SU-DHL-6 (cell line): ENCODE results near the gene LCE3D.

Source experiments
- H2AFZ ChIP-seq: fragments of 200-600 bp; sonication (generic); 2 replicates; pipeline ENCODE4 v1.6.1; 2014; ENCODE audit warnings: low read depth, mild to moderate bottlenecking, moderate library complexity, mixed read lengths, antibody characterized with exemption, low read length; ENCODE audit not compliant: severe bottlenecking
- H3F3A ChIP-seq: fragments of 200-600 bp; shearing (Covaris generic); 2 replicates; pipeline ENCODE4 v1.6.0; 2016; ENCODE audit warnings: antibody characterized with exemption, mild to moderate bottlenecking; ENCODE audit not compliant: insufficient read depth
- H3K27ac ChIP-seq: fragments of 200-600 bp; sonication (generic); 2 replicates; pipeline ENCODE4 v1.5.1; 2016; ENCODE audit warnings: low read depth, mild to moderate bottlenecking, low read length, moderate library complexity, mixed read lengths
- H3K27me3 ChIP-seq: fragments of 200-600 bp; sonication (generic), shearing (Covaris generic); 2 replicates; pipeline ENCODE4 v1.6.0; 2014; ENCODE audit warnings: mild to moderate bottlenecking, low read length
- H3K36me3 ChIP-seq: fragments of 200-600 bp; sonication (generic); 2 replicates; pipeline ENCODE4 v1.6.1; 2014; ENCODE audit warnings: mild to moderate bottlenecking, low read length, mixed read lengths
- H3K4me2 ChIP-seq: fragments of 300-600, 200-600 bp; shearing (Covaris generic), sonication (generic); 2 replicates; pipeline ENCODE4 v1.6.0; 2014; ENCODE audit warnings: low read length, low read depth, mild to moderate bottlenecking; ENCODE audit not compliant: poor library complexity, severe bottlenecking
- H3K4me3 ChIP-seq: fragments of 200-600 bp; sonication (generic); 2 replicates; pipeline ENCODE4 v1.5.1; 2014; ENCODE audit warnings: antibody characterized with exemption, low read length, mild to moderate bottlenecking, mixed read lengths; ENCODE audit not compliant: insufficient read depth, poor library complexity, severe bottlenecking
- H3K79me2 ChIP-seq: fragments of 200-600 bp; sonication (generic); 2 replicates; pipeline ENCODE4 v1.6.1; 2014; ENCODE audit warnings: mild to moderate bottlenecking, low read length, moderate library complexity; ENCODE audit not compliant: insufficient read depth
- H3K9ac ChIP-seq: fragments of 200-600 bp; sonication (generic); 2 replicates; pipeline ENCODE4 v1.7.0; 2014; ENCODE audit warnings: mild to moderate bottlenecking, low read length
- H3K9me2 ChIP-seq: fragments of 200-600 bp; sonication (generic); replicated peaks from 2 replicates; pipeline ENCODE4 v1.6.1; 2014; ENCODE audit warnings: low read length; ENCODE audit not compliant: insufficient read depth
- H3K9me3 ChIP-seq: fragments of 200-600 bp; sonication (generic); 2 replicates; pipeline ENCODE4 v1.6.1; 2014; ENCODE audit warnings: low read length, mixed read lengths; ENCODE audit not compliant: insufficient read depth
- H4K20me1 ChIP-seq: fragments of 200-600 bp; sonication (generic); 2 replicates; pipeline ENCODE4 v1.6.1; 2014; ENCODE audit warnings: low read depth, mild to moderate bottlenecking, antibody characterized with exemption, low read length, moderate library complexity, mixed read lengths
- EZH2phosphoT487 ChIP-seq: fragments of 200-600 bp; sonication (generic), shearing (Covaris generic); conservative IDR thresholded peaks from 2 replicates; pipeline ENCODE4 v1.6.1; 2018; ENCODE audit warnings: mild to moderate bottlenecking, antibody characterized with exemption, low read length, moderate library complexity, mixed read lengths
- TF ChIP-seq, protein P1 (sequence below): fragments of 200-600 bp; sonication (generic); IDR thresholded peaks from one replicate; pipeline ENCODE4 v1.5.1; 2017; ENCODE audit warnings: antibody characterized with exemption, mild to moderate bottlenecking, low read length, moderate library complexity; ENCODE audit not compliant: insufficient read depth, poor library complexity, severe bottlenecking

The LCE3D gene

DNA sequence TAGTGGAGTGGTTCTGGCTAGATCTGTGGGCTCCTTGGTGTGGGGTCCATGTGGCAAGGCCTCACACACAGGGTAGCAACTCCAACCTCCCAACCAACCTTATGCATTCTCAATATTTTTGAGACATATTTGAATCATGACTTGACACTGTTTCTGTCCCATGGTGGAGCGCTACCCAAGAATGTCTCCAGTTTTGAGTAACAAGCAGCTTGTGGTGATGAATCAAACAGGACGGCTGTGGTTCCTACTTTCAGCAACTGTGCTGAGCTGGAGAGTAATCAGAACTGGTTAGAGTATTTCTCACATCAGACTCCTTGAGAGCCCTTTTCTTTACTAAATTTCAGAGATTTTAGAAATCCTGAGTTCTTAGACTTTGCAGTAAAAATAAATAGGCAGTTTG lies 3.1 kb downstream of the LCE3D start:
- Histone ChIP-seq H3K36me3 (no peaks in the 10 kb centered on the region), H3K9me2 (no peaks in the 10 kb centered on the region), H4K20me1 (no peaks in the 10 kb centered on the region), H2AFZ (no peak overlapping the region), H3K4me2 (no peak overlapping the region), H3K9me3 (no peaks in the 10 kb centered on the region), H3F3A (no peaks in the 10 kb centered on the region), H3K27me3 (no peaks in the 10 kb centered on the region; the same call in 1 of the 2 replicates), H3K79me2 (no peaks in the 10 kb centered on the region), H3K4me3 (no peak overlapping the region), H3K9ac (no peak overlapping the region), H3K27ac (no peak overlapping the region)
- TF ChIP-seq, protein P1, sequence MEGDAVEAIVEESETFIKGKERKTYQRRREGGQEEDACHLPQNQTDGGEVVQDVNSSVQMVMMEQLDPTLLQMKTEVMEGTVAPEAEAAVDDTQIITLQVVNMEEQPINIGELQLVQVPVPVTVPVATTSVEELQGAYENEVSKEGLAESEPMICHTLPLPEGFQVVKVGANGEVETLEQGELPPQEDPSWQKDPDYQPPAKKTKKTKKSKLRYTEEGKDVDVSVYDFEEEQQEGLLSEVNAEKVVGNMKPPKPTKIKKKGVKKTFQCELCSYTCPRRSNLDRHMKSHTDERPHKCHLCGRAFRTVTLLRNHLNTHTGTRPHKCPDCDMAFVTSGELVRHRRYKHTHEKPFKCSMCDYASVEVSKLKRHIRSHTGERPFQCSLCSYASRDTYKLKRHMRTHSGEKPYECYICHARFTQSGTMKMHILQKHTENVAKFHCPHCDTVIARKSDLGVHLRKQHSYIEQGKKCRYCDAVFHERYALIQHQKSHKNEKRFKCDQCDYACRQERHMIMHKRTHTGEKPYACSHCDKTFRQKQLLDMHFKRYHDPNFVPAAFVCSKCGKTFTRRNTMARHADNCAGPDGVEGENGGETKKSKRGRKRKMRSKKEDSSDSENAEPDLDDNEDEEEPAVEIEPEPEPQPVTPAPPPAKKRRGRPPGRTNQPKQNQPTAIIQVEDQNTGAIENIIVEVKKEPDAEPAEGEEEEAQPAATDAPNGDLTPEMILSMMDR = no peak
- no peak for TF ChIP-seq EZH2phosphoT487

DNA sequence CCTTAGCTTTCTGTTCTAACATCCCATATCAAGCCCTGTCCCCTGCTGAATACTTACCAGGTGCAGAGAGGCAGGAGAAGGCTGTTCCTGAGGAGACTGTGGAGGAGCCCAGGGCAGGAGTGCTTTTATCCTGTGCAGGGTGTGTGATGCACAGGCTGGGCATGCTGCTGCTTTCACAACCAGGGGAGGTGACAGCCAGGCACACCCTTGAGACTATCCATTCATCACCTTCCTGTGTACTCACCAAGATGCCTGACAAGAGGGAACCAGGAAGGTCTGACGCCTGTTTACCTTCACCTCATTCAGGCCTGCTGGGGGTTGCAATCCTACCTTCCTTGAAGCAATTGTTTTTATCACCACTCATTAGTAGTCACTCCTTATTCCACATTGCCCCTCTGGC lies 13.6 kb downstream of the LCE3D start, which contains the start of gene LCE3E:
TSS of gene LCE3E (minus strand) at position 100 of the 400 bp plus-strand sequence. CDS start 572 bp downstream, outside the sequence.
- TF ChIP-seq, protein P1 = no peak
- no peak for TF ChIP-seq EZH2phosphoT487
- H3K27ac ChIP-seq = no peak within 1 kb of the TSS
- no peaks in the 10 kb centered on the region for H4K20me1 ChIP-seq
- no peaks in the 10 kb centered on the region; the same call in 1 of the 2 replicates for H3K27me3 ChIP-seq
- 0 out of 2 replicates have a peak, but pooled peaks cover 3% of the 10 kb centered on the region for H3K9me2 ChIP-seq
- H3K9ac ChIP-seq = no peak within 1 kb of the TSS
- no peak within 1 kb of the TSS for H3K4me2 ChIP-seq
- no peak within 1 kb of the TSS for H2AFZ ChIP-seq
- no peaks in the 10 kb centered on the region for H3K79me2 ChIP-seq
- no peaks in the 10 kb centered on the region for H3K9me3 ChIP-seq
- no peak within 1 kb of the TSS for H3K4me3 ChIP-seq
- H3K36me3 ChIP-seq = no peaks in the 10 kb centered on the region
- H3F3A ChIP-seq = no peaks in the 10 kb centered on the region

DNA sequence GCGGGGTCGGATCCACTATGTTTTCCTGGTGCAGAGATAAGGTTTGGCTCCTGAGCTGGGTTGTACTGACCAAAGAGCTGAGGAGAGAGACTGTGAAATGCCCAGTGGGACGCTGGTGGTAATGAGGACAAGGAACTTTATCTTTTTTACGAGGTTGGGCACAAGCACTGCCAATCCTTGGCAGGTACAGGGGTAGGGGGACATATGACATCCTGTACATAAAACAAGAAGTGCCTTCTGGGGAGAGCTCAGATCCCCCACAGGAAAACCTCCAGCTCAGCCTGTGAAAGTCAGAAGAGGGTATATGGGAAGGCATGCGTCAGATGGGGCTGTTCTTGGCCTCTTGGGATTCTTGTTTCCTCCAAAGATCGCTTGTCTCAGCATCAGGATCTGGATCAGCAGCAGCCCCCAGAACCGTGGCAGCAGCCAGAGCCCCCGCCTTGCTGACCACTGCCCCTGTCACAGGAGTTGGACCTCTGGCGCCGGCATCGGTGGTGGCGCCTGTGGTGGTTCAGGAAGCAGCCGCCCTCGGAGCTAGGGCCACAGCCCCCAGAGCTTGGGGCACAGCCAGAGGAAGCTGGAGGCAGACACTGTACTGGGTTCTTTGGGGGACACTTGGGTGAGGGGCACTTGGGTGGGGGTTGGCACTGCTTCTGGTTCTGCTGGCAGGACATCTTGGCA lies 14.6 kb downstream of the LCE3D start:
- H3K9me3 ChIP-seq = no peaks in the 10 kb centered on the region
- H2AFZ ChIP-seq = no peak overlapping the region
- H4K20me1 ChIP-seq = no peaks in the 10 kb centered on the region
- no peaks in the 10 kb centered on the region; the same call in 1 of the 2 replicates for H3K27me3 ChIP-seq
- H3K36me3 ChIP-seq = no peaks in the 10 kb centered on the region
- H3F3A ChIP-seq = no peaks in the 10 kb centered on the region
- 0 out of 2 replicates have a peak, but pooled peaks cover 3% of the 10 kb centered on the region for H3K9me2 ChIP-seq
- TF ChIP-seq, protein P1 = no peak
- TF ChIP-seq EZH2phosphoT487 = no peak
- no peaks in the 10 kb centered on the region for H3K79me2 ChIP-seq
- H3K9ac ChIP-seq = no peak overlapping the region
- H3K4me3 ChIP-seq = no peak overlapping the region
- H3K4me2 ChIP-seq = no peak overlapping the region
- H3K27ac ChIP-seq = no peak overlapping the region
